Caco-2 (cell line): ENCODE measurements around the gene FCRLA. TPM values are rescaled to one million over a fixed set of nuclear protein-coding genes. Genes with fewer than 3 reads are reported as not detected.

Experiments used
- BruUV-seq: library from RNA; stranded (reverse); fragments of 400-500 nt; replicated peaks from 2 replicates; lab custom pipeline; 2021; lab: Mats Ljungman, UMichigan
- CTCF ChIA-PET: fragments of 300-600 bp; sonication (Branson Sonifier 250); formaldehyde crosslinking; loops from one replicate; lab custom pipeline; 2022; ENCODE audit warnings: antibody characterized with exemption; lab: Charles Lee
- POLR2A ChIA-PET: fragments of 300-600 bp; sonication (Branson Sonifier 250); formaldehyde crosslinking; loops from one replicate; lab custom pipeline; 2022; ENCODE audit warnings: antibody characterized with exemption; lab: Charles Lee
- DNase-seq, 2 experiments: peaks; one replicate each; pipeline versions ENCODE4 v3.0.0 to v3.0.0-alpha.2; 2020 to 2022
- H3K27me3 ChIP-seq: replicated peaks from 2 replicates; pipeline ENCODE4 v1.6.0; 2011; ENCODE audit warnings: low read length; ENCODE audit not compliant: control insufficient read depth, insufficient read depth
- H3K36me3 ChIP-seq: 2 replicates; pipeline ENCODE4 v1.5.1; 2011; ENCODE audit warnings: low read length; ENCODE audit not compliant: control insufficient read depth, insufficient read depth
- H3K4me1 ChIP-seq: fragments of 250-450 bp; sonication (Bioruptor Pico); 2 replicates; pipeline ENCODE4 v1.5.1; 2020; ENCODE audit warnings: mild to moderate bottlenecking
- H3K4me3 ChIP-seq: 2 replicates; pipeline ENCODE4 v1.5.1; 2011; ENCODE audit warnings: low read depth, mild to moderate bottlenecking, control low read depth, low read length
- H3K9me3 ChIP-seq: fragments of 250-450 bp; sonication (Bioruptor Pico); 2 replicates; pipeline ENCODE4 v1.5.1; 2020; ENCODE audit warnings: mild to moderate bottlenecking, moderate library complexity
- H3K27ac Mint-ChIP-seq: one replicate; pipeline ENCODE4 v1.8.0; 2022; ENCODE audit warnings: mixed read lengths; ENCODE audit not compliant: unreplicated experiment
- H3K27me3 Mint-ChIP-seq: one replicate; pipeline ENCODE4 v1.8.0; 2022; ENCODE audit warnings: mixed read lengths; ENCODE audit not compliant: insufficient read depth, unreplicated experiment
- H3K36me3 Mint-ChIP-seq: one replicate; pipeline ENCODE4 v1.8.0; 2022; ENCODE audit warnings: mild to moderate bottlenecking, mixed read lengths; ENCODE audit not compliant: insufficient read depth, unreplicated experiment
- H3K4me1 Mint-ChIP-seq: one replicate; pipeline ENCODE4 v1.8.0; 2022; ENCODE audit warnings: low read depth, mixed read lengths; ENCODE audit not compliant: unreplicated experiment
- H3K4me3 Mint-ChIP-seq: one replicate; pipeline ENCODE4 v1.8.0; 2022; ENCODE audit warnings: mild to moderate bottlenecking, moderate library complexity, mixed read lengths; ENCODE audit not compliant: unreplicated experiment
- H3K9me3 Mint-ChIP-seq: one replicate; pipeline ENCODE4 v1.8.0; 2022; ENCODE audit warnings: mixed read lengths; ENCODE audit not compliant: unreplicated experiment
- CTCF ChIP-seq, 2 experiments: fragments of 200-600 bp in 1 of 2; IDR thresholded peaks; 1 replicate in 1 of 2; 2 replicates in 1 of 2; pipeline versions ENCODE4 v1.5.1 to v1.8.0; 2011 to 2022; ENCODE audit warnings: antibody characterized with exemption in 1 of 2, control low read depth in 1 of 2, inconsistent platforms in 1 of 2, low read depth in 1 of 2, low read length in 1 of 2, mild to moderate bottlenecking in 1 of 2, moderate library complexity in 1 of 2; ENCODE audit not compliant: insufficient read depth in 1 of 2, severe bottlenecking in 1 of 2, unreplicated experiment in 1 of 2
- intact Hi-C: fragments of 100-400 bp; cut with micrococcal nuclease; formaldehyde crosslinking; loops from one replicate; pipeline ENCODE4 v1.10.0; 2022; ENCODE audit not compliant: unreplicated experiment
- total RNA-seq: library from RNA; stranded (reverse); gene quantifications from 2 replicates; pipeline ENCODE4 v1.2.3, GENCODE V29; 2022

Gene FCRLA
- total RNA-seq, 1 experiment from 2014 or later, result not detected

DNA sequence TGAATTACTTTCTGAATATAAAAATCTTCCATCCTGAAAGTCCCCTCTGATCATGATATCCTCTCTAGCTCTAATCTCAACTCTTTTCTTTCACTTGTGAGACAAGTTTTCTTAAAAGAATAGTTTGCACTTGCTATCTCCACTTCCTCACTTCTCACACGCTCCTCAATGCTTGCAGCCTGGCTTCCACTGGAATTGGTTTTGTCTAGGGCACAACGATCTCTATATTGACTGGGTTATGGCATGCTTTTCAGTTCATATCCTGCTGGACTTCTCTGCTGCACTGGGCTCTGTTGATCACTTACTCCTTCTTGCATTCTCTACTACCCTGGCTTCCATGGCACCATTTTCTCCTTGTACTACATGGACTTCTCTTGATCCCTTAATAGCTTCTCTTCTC, 474 bp downstream of the FCRLA start:
- Mint-ChIP-seq H3K27me3 (peaks cover 12% of the 10 kb centered on the region), H3K27ac (no peak overlapping the region), H3K36me3 (no peaks in the 10 kb centered on the region), H3K9me3 (no peaks in the 10 kb centered on the region), H3K4me3 (no peak overlapping the region), H3K4me1 (no peaks in the 10 kb centered on the region)
- Histone ChIP-seq H3K4me3 (no peak overlapping the region), H3K9me3 (no peaks in the 10 kb centered on the region), H3K36me3 (no peaks in the 10 kb centered on the region), H3K27me3 (no peaks in the 10 kb centered on the region), H3K4me1 (no peaks in the 10 kb centered on the region)
- POLR2A ChIA-PET, result no interaction called here
- BruUV-seq, result no TSS peak
- DNase-seq, result no peak
- CTCF ChIA-PET, result interaction anchor here (0.7 kb wide), 1 partner anchor 19 kb away, joined by 3 read pairs; no protein-coding TSS in a partner anchor
- intact Hi-C loops, result no loop called here
- no peak for TF ChIP-seq CTCF (IDR thresholded peaks at IDR 0.05; ENCODE audit: insufficient read depth in 1 of 2, low read depth in 1 of 2, low read length in 1 of 2, severe bottlenecking in 1 of 2, unreplicated experiment in 1 of 2)

GRCh38 chr1:161709373-161709772, 2.3 kb downstream of the FCRLA start:
- H3K4me3 Mint-ChIP-seq, result no peak overlapping the region
- Histone ChIP-seq H3K4me1 (no peaks in the 10 kb centered on the region), H3K27me3 (no peaks in the 10 kb centered on the region; the same call in 1 of the 2 replicates), H3K4me3 (no peak overlapping the region), H3K36me3 (no peaks in the 10 kb centered on the region), H3K9me3 (no peaks in the 10 kb centered on the region)
- no peaks in the 10 kb centered on the region for H3K4me1 Mint-ChIP-seq
- intact Hi-C loops, result no loop called here
- no peaks in the 10 kb centered on the region for H3K9me3 Mint-ChIP-seq
- CTCF ChIA-PET, result no interaction called here
- H3K27ac Mint-ChIP-seq, result no peak overlapping the region
- H3K36me3 Mint-ChIP-seq, result no peaks in the 10 kb centered on the region
- POLR2A ChIA-PET, result no interaction called here
- no TSS peak for BruUV-seq
- TF ChIP-seq CTCF (IDR thresholded peaks at IDR 0.05; ENCODE audit: insufficient read depth in 1 of 2, low read depth in 1 of 2, low read length in 1 of 2, severe bottlenecking in 1 of 2, unreplicated experiment in 1 of 2), result no peak
- no peak for DNase-seq
- H3K27me3 Mint-ChIP-seq, result peaks cover 10% of the 10 kb centered on the region

DNA sequence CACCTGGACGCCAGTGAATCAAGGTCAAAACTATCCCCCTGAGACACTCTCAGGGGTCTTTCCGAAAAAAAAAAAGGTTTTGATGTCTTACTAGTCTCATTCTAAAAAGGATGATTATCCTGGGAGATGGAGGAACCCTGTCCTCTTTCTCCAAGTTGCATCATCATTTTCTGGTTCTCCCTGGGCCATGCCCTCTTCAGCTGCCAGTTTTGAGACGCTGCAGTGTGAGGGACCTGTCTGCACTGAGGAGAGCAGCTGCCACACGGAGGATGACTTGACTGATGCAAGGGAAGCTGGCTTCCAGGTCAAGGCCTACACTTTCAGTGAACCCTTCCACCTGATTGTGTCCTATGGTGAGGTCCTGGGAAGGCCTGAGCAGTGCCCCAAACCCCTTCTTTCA, 3.5 kb downstream of the FCRLA start:
- intact Hi-C loops, result no loop called here

More for the DNA sequence above, 3.5 kb downstream of the FCRLA start:
- H3K4me1 Mint-ChIP-seq, result no peaks in the 10 kb centered on the region
- H3K36me3 Mint-ChIP-seq, result no peaks in the 10 kb centered on the region
- H3K9me3 ChIP-seq, result no peaks in the 10 kb centered on the region
- ChIA-PET POLR2A (no interaction called here), CTCF (no interaction called here)
- H3K36me3 ChIP-seq, result no peaks in the 10 kb centered on the region
- H3K27me3 ChIP-seq, result no peaks in the 10 kb centered on the region; the same call in 1 of the 2 replicates
- H3K4me3 ChIP-seq, result no peak overlapping the region
- no peak overlapping the region for H3K4me3 Mint-ChIP-seq
- no peak overlapping the region for H3K27ac Mint-ChIP-seq
- no TSS peak for BruUV-seq
- no peak for TF ChIP-seq CTCF (IDR thresholded peaks at IDR 0.05; ENCODE audit: insufficient read depth in 1 of 2, low read depth in 1 of 2, low read length in 1 of 2, severe bottlenecking in 1 of 2, unreplicated experiment in 1 of 2)
- H3K27me3 Mint-ChIP-seq, result peaks cover 10% of the 10 kb centered on the region
- DNase-seq, result no peak
- H3K4me1 ChIP-seq, result no peaks in the 10 kb centered on the region
- H3K9me3 Mint-ChIP-seq, result no peaks in the 10 kb centered on the region
